GM18870 (cell line): ENCODE measurements around the gene DLX4.

Source experiments
- ATAC-seq: cut with Tn5 transposase; IDR thresholded peaks from one replicate; pipeline ENCODE4 v1.9.1; 2021; ENCODE audit warnings: moderate library complexity; ENCODE audit not compliant: unreplicated experiment

The DLX4 gene

GRCh38 chr17:49946208-49946607, 22.8 kb upstream of the DLX4 start:
- no peak for ATAC-seq

- no peak for ATAC-seq
Measured at GRCh38 chr17:49946964-49947584, 21.9 kb upstream of the DLX4 start.

GRCh38 chr17:49949634-49950033, 19.4 kb upstream of the DLX4 start:
- no peak for ATAC-seq

- ATAC-seq, result no peak
Measured at GRCh38 chr17:49951362-49952082, 17.5 kb upstream of the DLX4 start.

GRCh38 chr17:49952209-49952911, 16.6 kb upstream of the DLX4 start:
- no peak for ATAC-seq

GRCh38 chr17:49952912-49953497, 16.0 kb upstream of the DLX4 start:
- no peak for ATAC-seq

GRCh38 chr17:49955157-49955556, 13.8 kb upstream of the DLX4 start:
- ATAC-seq, result no peak

- no peak for ATAC-seq
Measured at GRCh38 chr17:49956780-49957179, 12.2 kb upstream of the DLX4 start.

- ATAC-seq, result no peak
Measured at GRCh38 chr17:49957350-49957749, 11.6 kb upstream of the DLX4 start.

GRCh38 chr17:49958723-49959122, 10.3 kb upstream of the DLX4 start:
- ATAC-seq, result no peak

- ATAC-seq, result no peak
Measured at GRCh38 chr17:49959183-49959935, 9.6 kb upstream of the DLX4 start.

- ATAC-seq, result no peak
Measured at GRCh38 chr17:49962599-49963308, 6.2 kb upstream of the DLX4 start.

GRCh38 chr17:49963309-49963625, 5.7 kb upstream of the DLX4 start:
- no peak for ATAC-seq

GRCh38 chr17:49963626-49964302, 5.2 kb upstream of the DLX4 start:
- no peak for ATAC-seq

- ATAC-seq, result no peak
Measured at GRCh38 chr17:49964303-49964768, 4.7 kb upstream of the DLX4 start.

- ATAC-seq, result no peak
Measured at GRCh38 chr17:49964769-49965523, 4.0 kb upstream of the DLX4 start.

- ATAC-seq, result no peak
Measured at GRCh38 chr17:49965524-49965909, 3.5 kb upstream of the DLX4 start.

GRCh38 chr17:49966767-49967166, 2.2 kb upstream of the DLX4 start:
- ATAC-seq, result no peak

GRCh38 chr17:49967205-49967604, 1.8 kb upstream of the DLX4 start:
- ATAC-seq, result no peak
